Neural cell (in vitro differentiated cells): ENCODE data around the gene WNT3.

Source experiments
- CTCF ChIP-seq: fragments of 450-650 bp; IDR thresholded peaks from 2 replicates; pipeline ENCODE4 v1.5.1; 2014; ENCODE audit warnings: antibody characterized with exemption, mild to moderate bottlenecking, moderate library complexity; ENCODE audit not compliant: poor library complexity, severe bottlenecking
- POLR2AphosphoS5 ChIP-seq: IDR thresholded peaks from 2 replicates; pipeline ENCODE4 v1.6.1; 2012

- TF ChIP-seq CTCF (no peak), POLR2AphosphoS5 (no peak)
These were observed 59.4 kb downstream of the WNT3 start for GRCh38 chr17:46759141-46759540.
